Measurements from ENCODE around the gene PPFIA4. TPM values are rescaled to one million over a fixed set of nuclear protein-coding genes. Genes with fewer than 3 reads are reported as not detected.
"Not testable (repeated sequence)": the region's sequence is repeated elsewhere in the genome, so short reads cannot be mapped to it uniquely, and the experiment has no call there.

Gene PPFIA4
- total RNA-seq, 1 experiment from 2014 or later, result 21.1 TPM

GRCh38 chr1:202979459-202979858 is 46.8 kb upstream of the PPFIA4 start:
- Mint-ChIP-seq H3K27me3 (ENCODE audit: low read depth) (peaks cover 2% of the 10 kb centered on the region), H3K4me3 (no peak overlapping the region), H3K36me3 (no peaks in the 10 kb centered on the region), H3K27ac (no peak overlapping the region), H3K4me1 (peaks cover 24% of the 10 kb centered on the region), H3K9me3 (no peaks in the 10 kb centered on the region)
- no peak for DNase-seq (ENCODE audit: low spot score)
- TF ChIP-seq ZNF671 (CRISPR knock-in tag; IDR thresholded peaks at IDR 0.05), result no peak
- no peak for TF ChIP-seq HMGA2 (CRISPR knock-in tag; IDR thresholded peaks at IDR 0.05)
- TF ChIP-seq NR3C1 (CRISPR knock-in tag; conservative IDR thresholded peaks at IDR 0.05; ENCODE audit: low read depth), result no peak
- TF ChIP-seq FOXP1 (CRISPR knock-in tag; IDR thresholded peaks at IDR 0.05; ENCODE audit: borderline replicate concordance), result no peak
- no peak for ATAC-seq
- ChIA-PET POLR2A (no interaction called here), CTCF (no interaction called here)

DNA sequence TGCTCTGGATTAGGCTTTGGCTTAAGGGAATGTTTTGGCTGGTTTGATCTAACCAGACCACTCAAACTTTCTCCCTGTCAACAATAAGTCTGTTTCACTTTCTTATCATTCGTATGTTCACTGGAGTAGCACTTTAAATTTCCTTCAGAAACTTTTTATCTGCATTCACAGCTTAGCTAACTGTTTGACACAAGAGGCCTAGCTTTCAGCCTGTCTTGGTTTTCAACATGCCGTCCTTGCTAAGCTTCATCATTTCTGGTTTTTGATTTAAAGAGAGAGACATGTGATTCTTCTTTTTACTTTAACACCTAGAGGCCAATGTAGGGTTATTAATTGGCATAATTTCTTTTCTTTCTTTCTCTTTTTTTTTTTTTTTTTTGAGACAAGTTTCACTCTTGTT is 44.4 kb upstream of the PPFIA4 start:
- no peak for TF ChIP-seq TP53 (CRISPR knock-in tag; IDR thresholded peaks at IDR 0.05)
- no peak for TF ChIP-seq CREB1 (CRISPR knock-in tag; IDR thresholded peaks at IDR 0.05)
- TF ChIP-seq, protein P1, sequence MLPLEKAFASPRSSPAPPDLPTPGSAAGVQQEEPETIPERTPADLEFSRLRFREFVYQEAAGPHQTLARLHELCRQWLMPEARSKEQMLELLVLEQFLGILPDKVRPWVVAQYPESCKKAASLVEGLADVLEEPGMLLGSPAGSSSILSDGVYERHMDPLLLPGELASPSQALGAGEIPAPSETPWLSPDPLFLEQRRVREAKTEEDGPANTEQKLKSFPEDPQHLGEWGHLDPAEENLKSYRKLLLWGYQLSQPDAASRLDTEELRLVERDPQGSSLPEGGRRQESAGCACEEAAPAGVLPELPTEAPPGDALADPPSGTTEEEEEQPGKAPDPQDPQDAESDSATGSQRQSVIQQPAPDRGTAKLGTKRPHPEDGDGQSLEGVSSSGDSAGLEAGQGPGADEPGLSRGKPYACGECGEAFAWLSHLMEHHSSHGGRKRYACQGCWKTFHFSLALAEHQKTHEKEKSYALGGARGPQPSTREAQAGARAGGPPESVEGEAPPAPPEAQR (CRISPR knock-in tag; IDR thresholded peaks at IDR 0.05), result no peak
- no peak for TF ChIP-seq MYBL2 (CRISPR knock-in tag; IDR thresholded peaks at IDR 0.05)
- no peak for TF ChIP-seq CDX4 (CRISPR knock-in tag; IDR thresholded peaks at IDR 0.05; ENCODE audit: borderline replicate concordance)
- TF ChIP-seq GTF2I (CRISPR knock-in tag; conservative IDR thresholded peaks at IDR 0.05), result no peak
- TF ChIP-seq SP1 (CRISPR knock-in tag; conservative IDR thresholded peaks at IDR 0.05), result no peak
- no peak for TF ChIP-seq TEAD1 (CRISPR knock-in tag; IDR thresholded peaks at IDR 0.05)
- TF ChIP-seq FOXJ3 (CRISPR knock-in tag; IDR thresholded peaks at IDR 0.05; ENCODE audit: borderline replicate concordance), result no peak
- TF ChIP-seq TEAD4 (CRISPR knock-in tag; IDR thresholded peaks at IDR 0.05), result no peak
- TF ChIP-seq NR3C1 (CRISPR knock-in tag; conservative IDR thresholded peaks at IDR 0.05; ENCODE audit: low read depth), result no peak
- TF ChIP-seq FOXP1 (CRISPR knock-in tag; IDR thresholded peaks at IDR 0.05; ENCODE audit: borderline replicate concordance), result no peak
- Mint-ChIP-seq H3K4me3 (no peak overlapping the region), H3K36me3 (no peaks in the 10 kb centered on the region), H3K4me1 (peaks cover 20% of the 10 kb centered on the region), H3K27me3 (ENCODE audit: low read depth) (peaks cover 14% of the 10 kb centered on the region), H3K9me3 (no peaks in the 10 kb centered on the region), H3K27ac (no peak overlapping the region)
- no peak for DNase-seq (ENCODE audit: low spot score)
- CTCF ChIA-PET, result interaction anchor here (0.9 to 1.4 kb wide), 3 partner anchors 14 to 286 kb away, joined by 4 to 5 read pairs (median 4); no protein-coding TSS in a partner anchor
- POLR2A ChIA-PET, result no interaction called here
- no peak for ATAC-seq

GRCh38 chr1:202982715-202983430 is 43.4 kb upstream of the PPFIA4 start:
- CTCF ChIA-PET, result interaction anchor here (0.9 kb wide), 1 partner anchor 233 kb away, joined by 4 read pairs; no protein-coding TSS in a partner anchor
- TF ChIP-seq GTF2I (CRISPR knock-in tag; conservative IDR thresholded peaks at IDR 0.05), result no peak
- TF ChIP-seq, protein P2, sequence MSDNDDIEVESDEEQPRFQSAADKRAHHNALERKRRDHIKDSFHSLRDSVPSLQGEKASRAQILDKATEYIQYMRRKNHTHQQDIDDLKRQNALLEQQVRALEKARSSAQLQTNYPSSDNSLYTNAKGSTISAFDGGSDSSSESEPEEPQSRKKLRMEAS (CRISPR knock-in tag; IDR thresholded peaks at IDR 0.05), result no peak
- TF ChIP-seq, protein P3, sequence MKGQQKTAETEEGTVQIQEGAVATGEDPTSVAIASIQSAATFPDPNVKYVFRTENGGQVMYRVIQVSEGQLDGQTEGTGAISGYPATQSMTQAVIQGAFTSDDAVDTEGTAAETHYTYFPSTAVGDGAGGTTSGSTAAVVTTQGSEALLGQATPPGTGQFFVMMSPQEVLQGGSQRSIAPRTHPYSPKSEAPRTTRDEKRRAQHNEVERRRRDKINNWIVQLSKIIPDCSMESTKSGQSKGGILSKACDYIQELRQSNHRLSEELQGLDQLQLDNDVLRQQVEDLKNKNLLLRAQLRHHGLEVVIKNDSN (CRISPR knock-in tag; IDR thresholded peaks at IDR 0.05), result no peak
- Mint-ChIP-seq H3K27me3 (ENCODE audit: low read depth) (peaks cover 20% of the 10 kb centered on the region), H3K4me1 (peaks cover 11% of the 10 kb centered on the region), H3K9me3 (no peaks in the 10 kb centered on the region), H3K36me3 (no peaks in the 10 kb centered on the region), H3K27ac (no peak overlapping the region), H3K4me3 (no peak overlapping the region)
- ATAC-seq (no peak), DNase-seq (ENCODE audit: low spot score) (no peak)
- POLR2A ChIA-PET, result no interaction called here

DNA sequence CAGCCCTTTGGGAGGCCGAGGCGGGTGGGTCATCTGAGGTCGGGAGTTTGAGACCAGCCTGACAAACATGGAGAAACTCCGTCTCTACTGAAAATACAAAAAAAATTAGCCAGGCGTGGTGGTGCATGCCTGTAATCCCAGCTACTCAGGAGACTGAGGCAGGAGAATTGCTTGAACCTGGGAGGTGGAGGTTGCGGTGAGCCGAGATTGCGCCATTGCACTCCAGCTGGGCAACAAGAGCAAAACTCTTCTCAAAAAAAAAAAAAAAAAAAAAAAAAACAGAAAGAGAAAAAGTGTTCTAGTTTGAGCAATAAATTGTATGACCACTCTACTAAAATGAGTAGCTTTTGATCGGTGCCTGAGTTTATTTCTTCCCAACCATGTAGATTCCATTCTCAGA is 40.2 kb upstream of the PPFIA4 start:
- DNase-seq (ENCODE audit: low spot score); H3K36me3 Mint-ChIP-seq; POLR2A ChIA-PET; H3K4me3 Mint-ChIP-seq; H3K27ac Mint-ChIP-seq; H3K4me1 Mint-ChIP-seq; H3K9me3 Mint-ChIP-seq; ATAC-seq: not testable (repeated sequence)
- peaks cover 20% of the 10 kb centered on the region for H3K27me3 Mint-ChIP-seq (ENCODE audit: low read depth)
- CTCF ChIA-PET, result interaction anchor here (0.6 kb wide), 1 partner anchor 11 kb away, joined by 4 read pairs; no protein-coding TSS in a partner anchor
